ENCODE results near the gene CCDC57. TPM values are rescaled to one million over a fixed set of nuclear protein-coding genes. Genes with fewer than 3 reads are reported as not detected.

Gene CCDC57
- total RNA-seq, 2 donors from 2014 or later: 24.5 to 46.1 TPM

DNA sequence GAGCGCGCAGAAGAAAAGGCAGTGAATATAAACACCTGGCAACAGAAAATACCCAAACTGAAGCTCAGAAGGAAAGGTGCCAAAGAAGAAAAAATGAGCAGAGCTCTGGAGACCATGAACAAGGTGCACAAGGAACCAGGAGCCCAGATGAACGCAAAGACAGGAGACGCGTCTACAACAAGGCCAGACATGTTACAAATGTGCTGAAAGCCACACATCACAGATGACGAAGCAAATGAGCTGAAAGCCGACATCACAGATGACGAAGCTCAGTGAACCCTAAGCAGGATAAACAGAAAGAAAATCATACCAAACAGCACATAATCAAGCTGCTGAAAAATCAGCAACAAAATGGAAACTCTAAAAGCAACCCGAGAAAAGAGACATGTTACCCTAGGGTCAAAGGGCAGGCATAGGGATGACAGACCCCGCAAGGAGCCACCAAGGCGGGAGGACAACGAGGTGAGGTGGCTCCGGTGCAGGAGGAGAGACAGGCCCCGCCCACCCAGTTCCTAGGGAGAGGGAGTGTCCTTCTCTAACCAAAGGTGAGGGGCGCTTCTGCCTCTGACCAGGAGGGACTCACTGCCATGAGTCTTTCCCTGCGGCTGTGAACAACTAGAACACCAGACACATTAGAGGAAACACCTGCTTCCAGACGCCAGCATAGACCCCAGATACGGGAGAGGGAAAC lies 39.1 kb downstream of the CCDC57 start:
- H3K4me1 ChIP-seq: no peaks in the 10 kb centered on the region
- DNase-seq: no peak
- no peaks in the 10 kb centered on the region for H3K27me3 ChIP-seq
- intact Hi-C loops (cut with DNase I): no loop called here
- no peak overlapping the region for H3K4me3 ChIP-seq
- no peak for TF ChIP-seq CTCF (IDR thresholded peaks at IDR 0.05)
- no peaks in the 10 kb centered on the region for H3K36me3 ChIP-seq
- H3K9ac ChIP-seq (ENCODE audit: low read depth in 2 of 2, low read length in 2 of 2): no peak overlapping the region
- no peak overlapping the region for H3K27ac ChIP-seq
- H3K9me3 ChIP-seq: no peaks in the 10 kb centered on the region

- Histone ChIP-seq H3K9ac (ENCODE audit: low read depth in 2 of 2, low read length in 2 of 2) (no peak overlapping the region), H3K27ac (no peak overlapping the region), H3K9me3 (no peaks in the 10 kb centered on the region), H3K4me1 (no peaks in the 10 kb centered on the region), H3K4me3 (no peak overlapping the region), H3K27me3 (no peaks in the 10 kb centered on the region), H3K36me3 (no peaks in the 10 kb centered on the region)
- intact Hi-C loops (cut with DNase I): no loop called here
- DNase-seq: no peak
- TF ChIP-seq CTCF (IDR thresholded peaks at IDR 0.05): no peak
Measured at GRCh38 chr17:82172486-82173160, 40.0 kb downstream of the CCDC57 start.

- Histone ChIP-seq H3K9me3 (no peaks in the 10 kb centered on the region), H3K4me3 (no peak overlapping the region), H3K9ac (ENCODE audit: low read depth in 2 of 2, low read length in 2 of 2) (no peak overlapping the region), H3K4me1 (no peaks in the 10 kb centered on the region), H3K27me3 (no peaks in the 10 kb centered on the region), H3K27ac (no peak overlapping the region), H3K36me3 (no peaks in the 10 kb centered on the region)
- no peak for TF ChIP-seq CTCF (IDR thresholded peaks at IDR 0.05)
- intact Hi-C loops (cut with DNase I): no loop called here
- DNase-seq: no peak
Measured at GRCh38 chr17:82171750-82172375, 40.8 kb downstream of the CCDC57 start.

GRCh38 chr17:82170412-82170961 lies 42.2 kb downstream of the CCDC57 start:
- Histone ChIP-seq H3K27ac (no peak overlapping the region), H3K9me3 (no peaks in the 10 kb centered on the region), H3K4me3 (no peak overlapping the region), H3K4me1 (no peaks in the 10 kb centered on the region), H3K36me3 (no peaks in the 10 kb centered on the region), H3K9ac (ENCODE audit: low read depth in 2 of 2, low read length in 2 of 2) (no peak overlapping the region), H3K27me3 (no peaks in the 10 kb centered on the region)
- no peak for DNase-seq
- intact Hi-C loops (cut with DNase I): no loop called here
- no peak for TF ChIP-seq CTCF (IDR thresholded peaks at IDR 0.05)

DNA sequence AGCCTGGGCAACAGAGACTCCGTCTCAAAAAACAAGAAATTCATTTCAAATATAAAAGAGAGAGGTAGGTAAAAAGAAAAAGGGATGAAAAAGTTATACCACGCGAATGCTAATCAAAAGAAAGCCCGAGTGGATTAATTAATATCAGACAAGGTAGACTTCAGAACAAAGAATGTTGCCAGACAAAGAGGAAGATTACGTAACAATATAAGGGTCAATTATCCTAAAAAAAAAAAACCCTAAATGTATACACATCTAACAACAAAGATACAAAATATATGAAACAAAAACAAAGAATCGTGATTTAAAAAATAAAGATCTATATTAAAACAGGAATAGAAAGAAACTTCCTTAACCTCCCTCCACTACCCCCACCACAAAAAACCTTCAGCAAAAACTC lies 44.1 kb downstream of the CCDC57 start:
- H3K9ac ChIP-seq (ENCODE audit: low read depth in 2 of 2, low read length in 2 of 2): no peak overlapping the region

More for the DNA sequence above, 44.1 kb downstream of the CCDC57 start:
- Histone ChIP-seq H3K27me3 (no peaks in the 10 kb centered on the region), H3K4me3 (no peak overlapping the region), H3K27ac (no peak overlapping the region), H3K4me1 (no peaks in the 10 kb centered on the region), H3K36me3 (no peaks in the 10 kb centered on the region), H3K9me3 (no peaks in the 10 kb centered on the region)
- no peak for TF ChIP-seq CTCF (IDR thresholded peaks at IDR 0.05)
- intact Hi-C loops (cut with DNase I): no loop called here
- DNase-seq: no peak
